Right lobe of liver (tissue), 6 donors: ENCODE measurements around the gene AFF2. TPM values are rescaled to one million over a fixed set of nuclear protein-coding genes. Genes with fewer than 3 reads are reported as not detected.

Experiments
- ATAC-seq, 4 donors: fragments of 200-7000 bp; cut with Tn5 transposase; one replicate each; pipeline ENCODE4 v1.9.1; 2020; ENCODE audit warnings: mild to moderate bottlenecking in 4 of 4, moderate library complexity in 4 of 4
- DNase-seq, 3 donors: peaks; one replicate each; pipeline ENCODE4 v3.0.0-alpha.2; 2020
- H3K27ac ChIP-seq, 3 donors: fragments of 200-600 bp; one replicate each; pipeline ENCODE4 v1.8.0; 2022
- H3K27me3 ChIP-seq, 2 donors: fragments of 200-600 bp; one replicate each; pipeline ENCODE4 v1.8.0; 2022
- H3K36me3 ChIP-seq, 4 donors: fragments of 200-600 bp; sonication (generic) in 1 of 4; one replicate each; pipeline versions ENCODE4 v1.5.1 to v1.8.0; 2017 to 2022; ENCODE audit warnings: control low read depth in 1 of 4
- H3K4me1 ChIP-seq, 4 donors: fragments of 200-600 bp; sonication (generic) in 1 of 4; one replicate each; pipeline versions ENCODE4 v1.5.1 to v1.8.0; 2017 to 2022; ENCODE audit warnings: control low read depth in 1 of 4
- H3K4me3 ChIP-seq, 3 donors: fragments of 200-600 bp; one replicate each; pipeline ENCODE4 v1.8.0; 2022
- H3K9me3 ChIP-seq, 4 donors: fragments of 200-600 bp; sonication (generic) in 1 of 4; one replicate each; pipeline versions ENCODE4 v1.5.1 to v1.8.0; 2017 to 2022; ENCODE audit warnings: control low read depth in 1 of 4
- CTCF ChIP-seq, 4 donors: fragments of 200-600 bp in 3 of 4; fragments of 450-650 bp in 1 of 4; IDR thresholded peaks; one replicate each; pipeline versions ENCODE4 v1.5.1 to v1.8.0; 2016 to 2022; ENCODE audit warnings: antibody characterized with exemption in 4 of 4, mild to moderate bottlenecking in 2 of 4
- POLR2A ChIP-seq: fragments of 450-650 bp; IDR thresholded peaks from one replicate; pipeline ENCODE4 v1.6.1; 2017; ENCODE audit warnings: antibody characterized with exemption, mild to moderate bottlenecking
- WGBS: methylation state at CpG from one replicate; pipeline ENCODE4 v1.1.6; 2018; ENCODE audit warnings: low coverage, low lambda C conversion rate; ENCODE audit not compliant: insufficient coverage; ENCODE audit errors: missing lambda C conversion rate; 5-methylcytosine and 5-hydroxymethylcytosine counted together
- intact Hi-C, 2 donors: fragments of 100-400 bp; cut with DNase I; formaldehyde crosslinking; loops; one replicate each; pipeline versions ENCODE4 v1.11.2 to v1.14.1; 2022
- total RNA-seq, 6 experiments: library from RNA; depleted of rRNA in 2 of 6; stranded (reverse); fragments of >200 nt in 2 of 6; fragmentation: NEBNext Ultra II Directional in 3 of 6; extraction: Animal tissue kit (Norgen Biotek cat#: 25700) in 3 of 6; gene quantifications; one replicate each; pipeline versions ENCODE4 v1.1.0 to v1.2.4, GENCODE V29; 2016 to 2023
- donor health status: DM: no; HTN: yes; CAD: no.
- donor health status: DM: no; HTN: no; CAD: no.
- donor health status: DM: no; HTN: no; CAD: no.
- donor health status: DM: no; HTN: yes; CAD: no.
- donor health status: DM: no; HTN: yes; CAD: no.

Gene AFF2
- total RNA-seq, 6 experiments from 2014 or later, result 0.06 to 1.9 (median 0.15) TPM

GRCh38 chrX:148813422-148813821 lies 313.0 kb downstream of the AFF2 start:
- H3K4me1 ChIP-seq, result no peaks in the 10 kb centered on the region
- no peak for ATAC-seq
- no peaks in the 10 kb centered on the region for H3K27me3 ChIP-seq
- TF ChIP-seq CTCF (IDR thresholded peaks at IDR 0.05), result no peak
- no peak for TF ChIP-seq POLR2A
- H3K9me3 ChIP-seq, result no peaks in the 10 kb centered on the region
- no peaks in the 10 kb centered on the region for H3K36me3 ChIP-seq
- no peak for DNase-seq
- H3K27ac ChIP-seq, result no peak overlapping the region
- intact Hi-C loops, result no loop called here
- WGBS, result 50% methylated on average over 1 of the region's 1 CpG
- no peak overlapping the region for H3K4me3 ChIP-seq

- no peaks in the 10 kb centered on the region for H3K4me1 ChIP-seq
- H3K27me3 ChIP-seq, result no peaks in the 10 kb centered on the region
- no peak overlapping the region for H3K4me3 ChIP-seq
- ATAC-seq, result no peak
- H3K9me3 ChIP-seq, result no peaks in the 10 kb centered on the region
- intact Hi-C loops, result no loop called here
- H3K27ac ChIP-seq, result no peak overlapping the region
- TF ChIP-seq CTCF (IDR thresholded peaks at IDR 0.05), result no peak
- no peak for TF ChIP-seq POLR2A
- no peaks in the 10 kb centered on the region for H3K36me3 ChIP-seq
- WGBS, result 45% methylated on average over 4 of the region's 4 CpGs
- no peak for DNase-seq
These were observed 313.6 kb downstream of the AFF2 start for GRCh38 chrX:148813967-148814366.

- TF ChIP-seq POLR2A (no peak), CTCF (IDR thresholded peaks at IDR 0.05) (no peak)
- Histone ChIP-seq H3K27ac (no peak overlapping the region), H3K27me3 (no peaks in the 10 kb centered on the region), H3K4me1 (no peaks in the 10 kb centered on the region), H3K36me3 (no peaks in the 10 kb centered on the region), H3K4me3 (no peak overlapping the region), H3K9me3 (no peaks in the 10 kb centered on the region)
- intact Hi-C loops, result no loop called here
- WGBS, result 47% methylated on average over 1 of the region's 1 CpG
- ATAC-seq, result no peak
- no peak for DNase-seq
These were observed 315.0 kb downstream of the AFF2 start for GRCh38 chrX:148815218-148815961.

GRCh38 chrX:148823986-148824385 lies 323.6 kb downstream of the AFF2 start:
- 27% methylated on average over 2 of the region's 2 CpGs for WGBS
- Histone ChIP-seq H3K27ac (no peak overlapping the region), H3K9me3 (no peaks in the 10 kb centered on the region), H3K36me3 (no peaks in the 10 kb centered on the region), H3K27me3 (no peaks in the 10 kb centered on the region), H3K4me1 (no peaks in the 10 kb centered on the region), H3K4me3 (no peak overlapping the region)
- intact Hi-C loops, result no loop called here
- DNase-seq, result no peak
- ATAC-seq, result no peak
- TF ChIP-seq POLR2A (no peak), CTCF (IDR thresholded peaks at IDR 0.05) (no peak)
